CD4-positive, alpha-beta T cell treated with Interleukin-2 at 100 ng/mL for 4 hours (primary cell): ENCODE measurements around the gene SAMD11.
"Not testable (repeated sequence)": the region's sequence is repeated elsewhere in the genome, so short reads cannot be mapped to it uniquely, and the experiment has no call there.

ENCODE experiments used
- DNase-seq: peaks from one replicate; pipeline ENCODE4 v3.0.0-alpha.2; 2020; ENCODE audit warnings: low spot score

The SAMD11 gene

GRCh38 chr1:945688-946556 is 22.2 kb downstream of the SAMD11 start:
- no peak for DNase-seq

GRCh38 chr1:946811-947210 is 23.1 kb downstream of the SAMD11 start:
- DNase-seq: not testable (repeated sequence)

- DNase-seq: no peak
Observed at GRCh38 chr1:947958-948357, 24.2 kb downstream of the SAMD11 start.

- no peak for DNase-seq
Observed at GRCh38 chr1:950268-950667, 26.5 kb downstream of the SAMD11 start.

- DNase-seq: no peak
Observed at GRCh38 chr1:950881-951280, 27.2 kb downstream of the SAMD11 start.

GRCh38 chr1:951364-951763 is 27.6 kb downstream of the SAMD11 start:
- no peak for DNase-seq

- DNase-seq: no peak
Observed at GRCh38 chr1:952201-952600, 28.5 kb downstream of the SAMD11 start.

- no peak for DNase-seq
Observed at GRCh38 chr1:952603-953002, 28.9 kb downstream of the SAMD11 start.

- no peak for DNase-seq
Observed at GRCh38 chr1:953524-954320, 30.0 kb downstream of the SAMD11 start.

- DNase-seq: no peak
Observed at GRCh38 chr1:954927-955326, 31.2 kb downstream of the SAMD11 start.

GRCh38 chr1:955474-955873 is 31.8 kb downstream of the SAMD11 start:
- DNase-seq: no peak

GRCh38 chr1:956636-957035 is 32.9 kb downstream of the SAMD11 start:
- no peak for DNase-seq

- DNase-seq: peak; percentile 97
Observed at GRCh38 chr1:958823-959730, 35.4 kb downstream of the SAMD11 start, which contains the start of gene NOC2L. TSS of gene NOC2L (minus strand) at chr1:959256. CDS start at chr1:959240, 16 bp downstream.

- DNase-seq: no peak
Observed at GRCh38 chr1:959731-960362, 36.1 kb downstream of the SAMD11 start.

GRCh38 chr1:960363-961131 is 36.8 kb downstream of the SAMD11 start, which contains the start of gene KLHL17:
TSS of gene KLHL17 (plus strand) at chr1:960584. CDS start at chr1:960694, 110 bp downstream.
- peak; percentile 81 for DNase-seq

GRCh38 chr1:961132-961669 is 37.5 kb downstream of the SAMD11 start:
- DNase-seq: no peak

- no peak for DNase-seq
Observed at GRCh38 chr1:962381-963300, 38.9 kb downstream of the SAMD11 start.

GRCh38 chr1:963301-963651 is 39.6 kb downstream of the SAMD11 start:
- DNase-seq: no peak
